HEK293 (cell line): ENCODE results near the gene BAIAP3.

ENCODE experiments used
- CTCF ChIA-PET: fragments of 350-600 bp; formaldehyde crosslinking; extraction: SDS; loops from one replicate; lab custom pipeline; 2021; ENCODE audit warnings: antibody characterized with exemption; lab: Yijun Ruan, JAX
- POLR2A ChIA-PET: fragments of 300-600 bp; formaldehyde crosslinking; extraction: SDS; loops from one replicate; lab custom pipeline; 2020; ENCODE audit warnings: antibody characterized with exemption, inconsistent platforms; lab: Yijun Ruan, JAX
- H3K27ac ChIP-seq: fragments of 200-500 bp; sonication (Bioruptor generic); 2 replicates; pipeline ENCODE4 v1.5.1; 2014; ENCODE audit warnings: low read depth, low read length, control low read depth, inconsistent platforms; ENCODE audit errors: extremely low read depth
- H3K36me3 ChIP-seq, 2 experiments: fragments of 200-500 bp in 1 of 2; sonication (Bioruptor generic) in 1 of 2; 1 replicate in 1 of 2; 2 replicates in 1 of 2; pipeline ENCODE4 v1.5.1; 2014 to 2017; ENCODE audit warnings: inconsistent platforms in 2 of 2, low read length in 2 of 2; ENCODE audit not compliant: control insufficient read depth in 2 of 2, insufficient read depth in 1 of 2
- H3K4me1 ChIP-seq: fragments of 200-500 bp; sonication (Bioruptor generic); 2 replicates; pipeline ENCODE4 v1.5.1; 2014; ENCODE audit warnings: mild to moderate bottlenecking, low read length, inconsistent platforms; ENCODE audit not compliant: control insufficient read depth, insufficient read depth
- H3K4me3 ChIP-seq: 2 replicates; pipeline ENCODE4 v1.5.1; 2011; ENCODE audit warnings: low read depth, mild to moderate bottlenecking, control low read depth, low read length, moderate library complexity
- H3K9me3 ChIP-seq: fragments of 200-500 bp; sonication (Bioruptor generic); 2 replicates; pipeline ENCODE4 v1.5.1; 2014; ENCODE audit warnings: low read depth, low read length, inconsistent platforms; ENCODE audit not compliant: control insufficient read depth, insufficient read depth
- GLIS1 ChIP-seq: fragments of 450-650 bp; formaldehyde crosslinking; IDR thresholded peaks from 2 replicates; pipeline ENCODE4 v1.5.1; 2016; ENCODE audit warnings: missing biosample characterization, missing genetic modification characterization
- KLF10 ChIP-seq: fragments of 450-650 bp; IDR thresholded peaks from 2 replicates; pipeline ENCODE4 v1.5.1; 2018; ENCODE audit warnings: missing biosample characterization, mild to moderate bottlenecking, missing genetic modification characterization
- KLF9 ChIP-seq: fragments of 450-650 bp; formaldehyde crosslinking; IDR thresholded peaks from 2 replicates; pipeline ENCODE4 v1.5.1; 2016; ENCODE audit warnings: missing biosample characterization, missing genetic modification characterization, low read depth
- PRDM1 ChIP-seq: fragments of 450-650 bp; formaldehyde crosslinking; IDR thresholded peaks from 2 replicates; pipeline ENCODE4; 2016; ENCODE audit warnings: missing biosample characterization, missing genetic modification characterization
- SETDB1 ChIP-seq: IDR thresholded peaks from one replicate; pipeline ENCODE4 v1.6.1; 2017; ENCODE audit warnings: mild to moderate bottlenecking, low read length, moderate library complexity, mixed read lengths; ENCODE audit not compliant: insufficient read length
- ZBTB17 ChIP-seq: fragments of 450-650 bp; formaldehyde crosslinking; IDR thresholded peaks from 2 replicates; pipeline ENCODE4 v1.5.1; 2016; ENCODE audit warnings: missing biosample characterization, missing genetic modification characterization
- ZFP3 ChIP-seq: fragments of 450-650 bp; formaldehyde crosslinking; IDR thresholded peaks from 2 replicates; pipeline ENCODE4 v1.5.1; 2016; ENCODE audit warnings: low read depth, missing biosample characterization, missing genetic modification characterization
- ZNF146 ChIP-seq: fragments of 450-650 bp; formaldehyde crosslinking; IDR thresholded peaks from 2 replicates; pipeline ENCODE4 v1.5.1; 2016; ENCODE audit warnings: missing biosample characterization, missing genetic modification characterization
- ZNF221 ChIP-seq: fragments of 450-650 bp; formaldehyde crosslinking; IDR thresholded peaks from 2 replicates; pipeline ENCODE4 v1.5.1; 2017; ENCODE audit warnings: missing biosample characterization, missing genetic modification characterization, borderline replicate concordance
- ZNF239 ChIP-seq: fragments of 450-650 bp; formaldehyde crosslinking; IDR thresholded peaks from 2 replicates; pipeline ENCODE4 v1.5.1; 2016; ENCODE audit warnings: missing biosample characterization, missing genetic modification characterization
- ZNF292 ChIP-seq: fragments of 450-650 bp; formaldehyde crosslinking; IDR thresholded peaks from 2 replicates; pipeline ENCODE4 v1.5.1; 2016; ENCODE audit warnings: low read depth, missing biosample characterization, missing genetic modification characterization, borderline replicate concordance
- ZNF350 ChIP-seq: fragments of 450-650 bp; formaldehyde crosslinking; IDR thresholded peaks from 2 replicates; pipeline ENCODE4 v1.5.0; 2017; ENCODE audit warnings: missing biosample characterization, mild to moderate bottlenecking, missing genetic modification characterization
- ZNF510 ChIP-seq: fragments of 450-650 bp; formaldehyde crosslinking; IDR thresholded peaks from 2 replicates; pipeline ENCODE4 v1.5.1; 2018; ENCODE audit warnings: mild to moderate bottlenecking, missing genetic modification characterization, missing biosample characterization; ENCODE audit not compliant: insufficient replicate concordance
- ZNF514 ChIP-seq: fragments of 450-650 bp; formaldehyde crosslinking; IDR thresholded peaks from 2 replicates; pipeline ENCODE4 v1.5.1; 2016; ENCODE audit warnings: missing biosample characterization, missing genetic modification characterization
- ZNF529 ChIP-seq: fragments of 450-650 bp; formaldehyde crosslinking; IDR thresholded peaks from 2 replicates; pipeline ENCODE4 v1.5.1; 2017; ENCODE audit warnings: missing genetic modification characterization, missing biosample characterization; ENCODE audit not compliant: insufficient replicate concordance
- ZNF560 ChIP-seq: fragments of 450-650 bp; formaldehyde crosslinking; IDR thresholded peaks from 2 replicates; pipeline ENCODE4 v1.5.1; 2017; ENCODE audit warnings: missing biosample characterization, missing genetic modification characterization, borderline replicate concordance
- ZNF654 ChIP-seq: fragments of 450-650 bp; formaldehyde crosslinking; IDR thresholded peaks from 2 replicates; pipeline ENCODE4 v1.5.1; 2016; ENCODE audit warnings: low read depth, missing biosample characterization, missing genetic modification characterization
- ZNF660 ChIP-seq: fragments of 450-650 bp; IDR thresholded peaks from 2 replicates; pipeline ENCODE4 v1.5.1; 2018; ENCODE audit warnings: missing biosample characterization, mild to moderate bottlenecking, missing genetic modification characterization
- ZNF677 ChIP-seq: fragments of 450-650 bp; IDR thresholded peaks from 2 replicates; pipeline ENCODE4 v1.5.0; 2018; ENCODE audit warnings: missing biosample characterization, mild to moderate bottlenecking, missing genetic modification characterization, moderate library complexity
- ZNF785 ChIP-seq: fragments of 450-650 bp; formaldehyde crosslinking; IDR thresholded peaks from 2 replicates; pipeline ENCODE4 v1.5.1; 2016; ENCODE audit warnings: missing biosample characterization, missing genetic modification characterization
- TF ChIP-seq, protein P1 (sequence below): fragments of 450-650 bp; formaldehyde crosslinking; conservative IDR thresholded peaks from 2 replicates; pipeline ENCODE4 v1.5.1; 2016; ENCODE audit warnings: low read depth, missing biosample characterization, missing genetic modification characterization
- TF ChIP-seq, protein P2 (sequence below): fragments of 450-650 bp; formaldehyde crosslinking; IDR thresholded peaks from 2 replicates; pipeline ENCODE4 v1.5.1; 2016; ENCODE audit warnings: missing biosample characterization, missing genetic modification characterization

Gene BAIAP3

DNA sequence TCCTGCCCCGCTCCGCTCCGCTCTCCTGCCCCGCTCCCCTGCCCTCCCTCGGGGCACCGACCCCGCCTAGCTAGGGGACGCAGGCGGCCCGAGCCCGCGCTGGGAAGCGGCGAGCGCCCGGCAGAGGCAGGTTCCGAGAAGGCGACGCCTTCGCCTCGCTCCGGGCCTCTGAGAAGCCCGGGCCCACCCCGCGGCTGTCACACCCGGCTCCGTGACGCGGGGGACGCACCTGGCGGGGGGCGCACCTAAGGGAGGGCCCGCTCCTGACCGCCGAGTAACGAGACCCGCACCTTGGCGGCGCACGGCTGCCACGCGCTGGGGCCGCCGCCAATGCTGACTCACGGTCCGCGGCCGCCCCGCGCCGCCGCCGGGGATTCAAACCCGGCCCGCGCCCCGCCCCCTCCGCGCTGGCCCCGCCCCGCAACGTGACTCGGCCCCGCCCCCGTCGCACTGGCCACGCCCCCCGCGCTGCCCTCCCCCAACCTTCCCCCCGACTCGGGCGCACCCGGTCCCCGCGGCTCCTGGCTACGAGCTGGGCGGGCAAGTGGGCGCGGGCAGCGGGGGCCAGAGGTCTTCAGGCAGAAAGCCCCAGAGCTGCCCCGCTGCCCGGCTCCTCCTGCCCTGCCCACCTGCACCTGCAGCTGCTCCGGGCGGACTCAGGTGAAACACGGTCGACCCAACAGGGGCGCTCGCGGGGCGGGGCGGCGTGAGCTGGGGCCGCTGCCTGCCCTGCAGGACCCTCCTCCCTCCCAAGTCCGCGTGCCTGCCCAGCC is 46.0 kb downstream of the BAIAP3 start (continued):
- no peak for TF ChIP-seq ZNF560 (tag by site-specific recombination)
- no peak for TF ChIP-seq ZNF239 (tag by site-specific recombination)
- no peak for TF ChIP-seq ZNF677 (tag by site-specific recombination)
- TF ChIP-seq ZNF660 = 0 out of 2 replicates have a peak, but pooled peaks have one; percentile 27
- no peak for TF ChIP-seq ZNF654 (tag by site-specific recombination)

DNA sequence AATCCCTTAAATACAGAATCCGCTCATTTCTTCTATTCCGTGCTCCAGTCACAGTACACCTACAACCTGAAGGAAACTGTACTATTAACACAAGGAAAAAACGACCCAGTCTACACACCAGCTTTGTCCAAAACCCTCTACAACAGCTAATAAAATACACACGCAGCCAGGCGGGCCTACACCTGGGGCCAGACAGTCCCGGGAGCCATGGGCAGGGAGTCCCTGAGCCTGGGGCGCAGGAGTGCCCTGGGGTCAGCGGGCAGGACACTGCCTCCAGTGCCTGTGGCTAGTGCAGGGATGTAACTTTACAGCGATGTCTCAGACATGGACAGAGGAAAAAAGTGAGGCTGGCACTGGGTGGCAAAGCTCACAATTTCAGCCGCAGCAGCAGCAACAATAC is 46.8 kb downstream of the BAIAP3 start:
- POLR2A ChIA-PET = interaction anchor here (0.7 to 2.0 kb wide), 2 partner anchors 16 to 27 kb away, joined by 3 to 14 read pairs; no protein-coding TSS in a partner anchor

More for the DNA sequence above, 46.8 kb downstream of the BAIAP3 start:
- TF ChIP-seq ZNF529 (tag by site-specific recombination) (no peak), ZNF146 (tag by site-specific recombination) (no peak), ZNF350 (tag by site-specific recombination) (no peak), ZNF292 (tag by site-specific recombination) (no peak), SETDB1 (no peak), ZNF785 (tag by site-specific recombination) (no peak), KLF9 (no peak), KLF10 (no peak), GLIS1 (tag by site-specific recombination) (no peak), ZNF510 (tag by site-specific recombination) (no peak), PRDM1 (tag by site-specific recombination) (no peak), ZNF221 (tag by site-specific recombination) (no peak), ZNF514 (tag by site-specific recombination) (no peak), ZFP3 (tag by site-specific recombination) (no peak), ZBTB17 (tag by site-specific recombination) (no peak)
- TF ChIP-seq, protein P1, sequence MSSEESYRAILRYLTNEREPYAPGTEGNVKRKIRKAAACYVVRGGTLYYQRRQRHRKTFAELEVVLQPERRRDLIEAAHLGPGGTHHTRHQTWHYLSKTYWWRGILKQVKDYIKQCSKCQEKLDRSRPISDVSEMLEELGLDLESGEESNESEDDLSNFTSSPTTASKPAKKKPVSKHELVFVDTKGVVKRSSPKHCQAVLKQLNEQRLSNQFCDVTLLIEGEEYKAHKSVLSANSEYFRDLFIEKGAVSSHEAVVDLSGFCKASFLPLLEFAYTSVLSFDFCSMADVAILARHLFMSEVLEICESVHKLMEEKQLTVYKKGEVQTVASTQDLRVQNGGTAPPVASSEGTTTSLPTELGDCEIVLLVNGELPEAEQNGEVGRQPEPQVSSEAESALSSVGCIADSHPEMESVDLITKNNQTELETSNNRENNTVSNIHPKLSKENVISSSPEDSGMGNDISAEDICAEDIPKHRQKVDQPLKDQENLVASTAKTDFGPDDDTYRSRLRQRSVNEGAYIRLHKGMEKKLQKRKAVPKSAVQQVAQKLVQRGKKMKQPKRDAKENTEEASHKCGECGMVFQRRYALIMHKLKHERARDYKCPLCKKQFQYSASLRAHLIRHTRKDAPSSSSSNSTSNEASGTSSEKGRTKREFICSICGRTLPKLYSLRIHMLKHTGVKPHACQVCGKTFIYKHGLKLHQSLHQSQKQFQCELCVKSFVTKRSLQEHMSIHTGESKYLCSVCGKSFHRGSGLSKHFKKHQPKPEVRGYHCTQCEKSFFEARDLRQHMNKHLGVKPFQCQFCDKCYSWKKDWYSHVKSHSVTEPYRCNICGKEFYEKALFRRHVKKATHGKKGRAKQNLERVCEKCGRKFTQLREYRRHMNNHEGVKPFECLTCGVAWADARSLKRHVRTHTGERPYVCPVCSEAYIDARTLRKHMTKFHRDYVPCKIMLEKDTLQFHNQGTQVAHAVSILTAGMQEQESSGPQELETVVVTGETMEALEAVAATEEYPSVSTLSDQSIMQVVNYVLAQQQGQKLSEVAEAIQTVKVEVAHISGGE (tag by site-specific recombination) = no peak
- TF ChIP-seq, protein P2, sequence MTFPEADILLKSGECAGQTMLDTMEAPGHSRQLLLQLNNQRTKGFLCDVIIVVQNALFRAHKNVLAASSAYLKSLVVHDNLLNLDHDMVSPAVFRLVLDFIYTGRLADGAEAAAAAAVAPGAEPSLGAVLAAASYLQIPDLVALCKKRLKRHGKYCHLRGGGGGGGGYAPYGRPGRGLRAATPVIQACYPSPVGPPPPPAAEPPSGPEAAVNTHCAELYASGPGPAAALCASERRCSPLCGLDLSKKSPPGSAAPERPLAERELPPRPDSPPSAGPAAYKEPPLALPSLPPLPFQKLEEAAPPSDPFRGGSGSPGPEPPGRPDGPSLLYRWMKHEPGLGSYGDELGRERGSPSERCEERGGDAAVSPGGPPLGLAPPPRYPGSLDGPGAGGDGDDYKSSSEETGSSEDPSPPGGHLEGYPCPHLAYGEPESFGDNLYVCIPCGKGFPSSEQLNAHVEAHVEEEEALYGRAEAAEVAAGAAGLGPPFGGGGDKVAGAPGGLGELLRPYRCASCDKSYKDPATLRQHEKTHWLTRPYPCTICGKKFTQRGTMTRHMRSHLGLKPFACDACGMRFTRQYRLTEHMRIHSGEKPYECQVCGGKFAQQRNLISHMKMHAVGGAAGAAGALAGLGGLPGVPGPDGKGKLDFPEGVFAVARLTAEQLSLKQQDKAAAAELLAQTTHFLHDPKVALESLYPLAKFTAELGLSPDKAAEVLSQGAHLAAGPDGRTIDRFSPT (tag by site-specific recombination) = no peak
- CTCF ChIA-PET = interaction anchor here (0.6 to 2.3 kb wide), 5 partner anchors 15 to 61 kb away, joined by 3 to 7 read pairs (median 3); no protein-coding TSS in a partner anchor
- 0 out of 2 replicates have a peak, but pooled peaks cover 3% of the 10 kb centered on the region for H3K4me1 ChIP-seq
- H3K4me3 ChIP-seq = no peak overlapping the region
- H3K9me3 ChIP-seq = no peaks in the 10 kb centered on the region
- peaks cover 0 to 22% of the 10 kb centered on the region in 2 experiments; a peak in 1 of 3 replicates for H3K36me3 ChIP-seq
- H3K27ac ChIP-seq = no peak overlapping the region
